IMR-90 (cell line): ENCODE measurements around the gene GNG7. TPM values are rescaled to one million over a fixed set of nuclear protein-coding genes. Genes with fewer than 3 reads are reported as not detected.
A peak's percentile ranks its signal among the peaks of the same experiment; 100 is the strongest.

Source experiments
- ATAC-seq: fragments of 200-7000 bp; cut with Tn5 transposase; 2 replicates; pipeline ENCODE4 v1.9.1; 2020; ENCODE audit warnings: low read depth, mild to moderate bottlenecking, moderate library complexity
- BruUV-seq: library from RNA; stranded (reverse); fragments of 400-500 nt; replicated peaks from 2 replicates; lab custom pipeline; 2021; lab: Mats Ljungman, UMichigan
- CTCF ChIA-PET: fragments of 300-600 bp; formaldehyde crosslinking; extraction: SDS; loops from one replicate; lab custom pipeline; 2021; ENCODE audit warnings: antibody characterized with exemption; lab: Yijun Ruan, JAX
- POLR2A ChIA-PET: fragments of 300-600 bp; sonication (Branson Sonifier 250); formaldehyde crosslinking; loops from one replicate; lab custom pipeline; 2022; ENCODE audit warnings: antibody characterized with exemption; ENCODE audit not compliant: unreplicated experiment; lab: Charles Lee
- DNase-seq: peaks from one replicate; pipeline ENCODE4 v3.0.0; 2013
- H2AFZ ChIP-seq: replicated peaks from 2 replicates; pipeline ENCODE3; 2013; ENCODE audit warnings: low read length, mild to moderate bottlenecking; ENCODE audit not compliant: poor library complexity
- H2AK5ac ChIP-seq: 2 replicates; pipeline ENCODE4 v1.6.1; 2013; ENCODE audit warnings: low read depth, low read length, inconsistent platforms
- H2AK9ac ChIP-seq: replicated peaks from 2 replicates; pipeline ENCODE3; 2013; ENCODE audit warnings: mild to moderate bottlenecking, low read depth, low read length, moderate library complexity; ENCODE audit not compliant: poor library complexity
- H2BK120ac ChIP-seq: 2 replicates; pipeline ENCODE4 v1.6.1; 2013; ENCODE audit warnings: low read depth, low read length, inconsistent platforms
- H2BK15ac ChIP-seq: 3 replicates; pipeline ENCODE4 v1.6.1; 2013; ENCODE audit warnings: low read depth, low read length, inconsistent platforms
- H2BK20ac ChIP-seq: 2 replicates; pipeline ENCODE4 v1.6.1; 2013; ENCODE audit warnings: low read depth, mild to moderate bottlenecking, inconsistent platforms, low read length, moderate library complexity
- H2BK5ac ChIP-seq: 2 replicates; pipeline ENCODE4 v1.6.1; 2013; ENCODE audit warnings: mild to moderate bottlenecking, low read depth, low read length, inconsistent platforms; ENCODE audit not compliant: poor library complexity, severe bottlenecking
- H3K14ac ChIP-seq: replicated peaks from 2 replicates; pipeline ENCODE4 v1.6.1; 2013; ENCODE audit warnings: low read depth, low read length, inconsistent platforms
- H3K18ac ChIP-seq: 2 replicates; pipeline ENCODE4 v1.6.1; 2013; ENCODE audit warnings: low read depth, low read length, control low read depth
- H3K23ac ChIP-seq: 2 replicates; pipeline ENCODE4 v1.6.1; 2013; ENCODE audit warnings: low read depth, low read length, inconsistent platforms
- H3K27ac ChIP-seq: 2 replicates; pipeline ENCODE4 v1.5.1; 2013; ENCODE audit warnings: mild to moderate bottlenecking, control low read depth, low read length; ENCODE audit not compliant: insufficient read depth
- H3K27me3 ChIP-seq: 2 replicates; pipeline ENCODE4 v1.6.1; 2013; ENCODE audit warnings: low read length; ENCODE audit not compliant: control insufficient read depth, insufficient read depth
- H3K36me3 ChIP-seq: 2 replicates; pipeline ENCODE4 v1.6.1; 2013; ENCODE audit warnings: low read length, mixed read lengths; ENCODE audit not compliant: control insufficient read depth, insufficient read depth
- H3K4ac ChIP-seq: 2 replicates; pipeline ENCODE4 v1.6.1; 2013; ENCODE audit warnings: low read depth, low read length, inconsistent platforms
- H3K4me1 ChIP-seq: 2 replicates; pipeline ENCODE4 v1.6.1; 2013; ENCODE audit warnings: low read length, mixed read lengths; ENCODE audit not compliant: control insufficient read depth, insufficient read depth
- H3K4me2 ChIP-seq: 2 replicates; pipeline ENCODE4 v1.6.1; 2013; ENCODE audit warnings: low read depth, mild to moderate bottlenecking, control low read depth, low read length, moderate library complexity
- H3K4me3 ChIP-seq: 2 replicates; pipeline ENCODE4 v1.5.1; 2013; ENCODE audit warnings: low read depth, mild to moderate bottlenecking, control low read depth, low read length, moderate library complexity; ENCODE audit not compliant: insufficient read depth
- H3K56ac ChIP-seq: 2 replicates; pipeline ENCODE4 v1.6.1; 2013; ENCODE audit warnings: low read length, inconsistent platforms; ENCODE audit not compliant: insufficient read depth; ENCODE audit errors: extremely low read depth
- H3K79me1 ChIP-seq, 2 experiments: 2 replicates each; pipeline ENCODE4 v1.6.1; 2013; ENCODE audit warnings: low read length in 2 of 2, inconsistent platforms in 1 of 2, low read depth in 1 of 2
- H3K9ac ChIP-seq: 2 replicates; pipeline ENCODE4 v1.6.1; 2013; ENCODE audit warnings: low read depth, low read length, control low read depth
- H3K9me1 ChIP-seq: 2 replicates; pipeline ENCODE4 v1.6.1; 2013; ENCODE audit warnings: low read length, inconsistent platforms; ENCODE audit not compliant: insufficient read depth
- H3K9me3 ChIP-seq: 2 replicates; pipeline ENCODE4 v1.6.1; 2013; ENCODE audit warnings: low read length; ENCODE audit not compliant: control insufficient read depth, insufficient read depth
- H4K20me1 ChIP-seq: 2 replicates; pipeline ENCODE4 v1.6.1; 2013; ENCODE audit warnings: low read length, inconsistent platforms; ENCODE audit not compliant: insufficient read depth
- H4K5ac ChIP-seq: 2 replicates; pipeline ENCODE4 v1.6.1; 2013; ENCODE audit warnings: mild to moderate bottlenecking, low read depth, low read length, control low read depth
- H4K8ac ChIP-seq, 2 experiments: 2 replicates each; pipeline ENCODE4 v1.6.1; 2013; ENCODE audit warnings: low read depth in 2 of 2, low read length in 2 of 2, control low read depth in 1 of 2, inconsistent platforms in 1 of 2
- H4K91ac ChIP-seq: 2 replicates; pipeline ENCODE4 v1.6.1; 2013; ENCODE audit warnings: low read depth, low read length, inconsistent platforms; ENCODE audit not compliant: insufficient read depth
- BHLHE40 ChIP-seq: fragments of 150-350 bp; IDR thresholded peaks from 2 replicates; pipeline ENCODE4 v1.6.1; 2016; ENCODE audit warnings: mild to moderate bottlenecking, low read depth, low read length
- CHD1 ChIP-seq: IDR thresholded peaks from 2 replicates; pipeline ENCODE4 v1.6.1; 2012; ENCODE audit warnings: low read depth, low read length, improper control_type of control experiment
- FOS ChIP-seq: fragments of 150-350 bp; IDR thresholded peaks from 2 replicates; pipeline ENCODE4 v1.6.1; 2016; ENCODE audit warnings: low read depth, low read length
- MAFK ChIP-seq: IDR thresholded peaks from 2 replicates; pipeline ENCODE4 v1.6.1; 2012; ENCODE audit warnings: low read depth, low read length, improper control_type of control experiment
- NFE2L2 ChIP-seq: fragments of 150-350 bp; IDR thresholded peaks from 2 replicates; pipeline ENCODE4 v1.6.1; 2016; ENCODE audit warnings: low read depth, mild to moderate bottlenecking, low read length
- POLR2A ChIP-seq: IDR thresholded peaks from 2 replicates; pipeline ENCODE4 v1.6.1; 2012; ENCODE audit warnings: mild to moderate bottlenecking, low read depth, low read length
- RAD21 ChIP-seq: IDR thresholded peaks from 2 replicates; pipeline ENCODE4 v1.6.1; 2012; ENCODE audit warnings: low read length, improper control_type of control experiment
- RFX5 ChIP-seq: IDR thresholded peaks from 2 replicates; pipeline ENCODE4 v1.8.0; 2012; ENCODE audit warnings: low read depth, mild to moderate bottlenecking, low read length, moderate library complexity
- SMC3 ChIP-seq: fragments of 150-350 bp; IDR thresholded peaks from 2 replicates; pipeline ENCODE4 v1.6.1; 2016; ENCODE audit warnings: low read depth, mild to moderate bottlenecking, antibody characterized with exemption, low read length, moderate library complexity
- WGBS, 2 experiments: methylation state at CpG; one replicate each; pipeline versions ENCODE4 v1.1.5 to v1.1.7; 2013; ENCODE audit warnings: missing lambda C conversion rate in 2 of 2; ENCODE audit not compliant: insufficient read length in 1 of 2; ENCODE audit errors: extremely low coverage in 2 of 2; 5-methylcytosine and 5-hydroxymethylcytosine counted together
- dilution Hi-C: fragments of 300-500 bp; cut with HindIII; formaldehyde crosslinking; loops from one replicate; pipeline ENCODE4 v1.14.3; 2018; ENCODE audit warnings: low sequenced_read_pairs; ENCODE audit not compliant: unreplicated experiment
- in situ Hi-C: fragments of 300-500 bp; cut with MboI; formaldehyde crosslinking; loops from 3 replicates; pipeline ENCODE4 v1.14.3; 2019; ENCODE audit warnings: low sequenced_read_pairs, inconsistent platforms, mixed read lengths
- intact Hi-C: fragments of 100-400 bp; cut with micrococcal nuclease; formaldehyde crosslinking; loops from 2 replicates; pipeline ENCODE4 v1.10.0; 2022
- polyA plus RNA-seq, 3 experiments: library from polyadenylated mRNA; depleted of rRNA; stranded (reverse); fragments of >200 nt; gene quantifications; 2 replicates each; pipeline ENCODE4 v1.2.3, GENCODE V29; 2012; ENCODE audit warnings: low replicate concordance in 1 of 3
- total RNA-seq: library from RNA; depleted of rRNA; stranded (reverse); fragments of >200 nt; gene quantifications from 2 replicates; pipeline ENCODE4 v1.2.3, GENCODE V29; 2012
- TF ChIP-seq, protein P1 (sequence below): conservative IDR thresholded peaks from 2 replicates; pipeline ENCODE4 v1.5.1; 2012; ENCODE audit warnings: mild to moderate bottlenecking, low read depth, low read length, improper control_type of control experiment
- TF ChIP-seq, protein P2 (sequence below): fragments of 150-350 bp; IDR thresholded peaks from 2 replicates; pipeline ENCODE4 v1.6.1; 2017; ENCODE audit warnings: mild to moderate bottlenecking, antibody characterized with exemption, low read length, low read depth

The GNG7 gene
- total and polyA plus RNA-seq, 2 of the 4 experiments (the other 2 are of a cell fraction), result under 0.01 to 0.21 TPM

DNA sequence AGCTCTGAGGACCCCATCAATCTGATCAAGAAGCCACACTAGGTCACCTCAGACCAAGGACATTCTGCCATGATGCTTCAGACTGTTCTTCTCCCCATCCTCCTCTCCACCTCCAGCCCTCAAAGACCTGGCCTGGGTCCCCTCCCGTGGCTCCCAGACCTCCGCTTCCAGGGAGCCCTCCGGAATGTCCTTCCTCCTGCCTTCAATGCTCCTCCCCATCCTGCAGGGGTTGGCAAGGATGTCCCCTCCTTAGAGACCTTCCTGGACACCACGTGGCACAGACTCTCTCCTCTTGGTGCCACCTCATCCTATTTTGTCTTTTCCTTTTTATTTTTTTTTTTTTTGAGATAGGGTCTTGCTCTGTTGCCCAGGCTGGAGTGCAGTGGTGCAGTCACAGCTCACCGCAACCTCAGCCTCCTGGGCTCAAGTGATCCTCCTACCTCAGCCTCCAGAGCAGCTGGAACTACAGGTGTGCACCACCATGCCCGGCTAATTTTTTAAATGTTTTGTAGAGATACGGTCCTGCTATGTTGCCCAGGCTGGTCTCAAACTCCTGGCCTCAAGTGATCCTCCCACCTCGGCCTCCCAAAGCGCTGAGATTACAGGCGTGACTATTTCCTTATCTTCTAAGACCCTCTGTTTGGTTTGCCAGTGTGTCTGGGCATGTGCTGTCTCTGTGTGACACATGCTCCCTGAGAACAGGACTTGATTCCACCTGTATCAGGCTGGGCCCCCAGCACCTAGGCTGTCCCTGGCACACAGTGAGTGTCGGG is 84.9 kb downstream of the GNG7 start (continued):
- no peak for TF ChIP-seq SMC3
- TF ChIP-seq RFX5, result no peak

DNA sequence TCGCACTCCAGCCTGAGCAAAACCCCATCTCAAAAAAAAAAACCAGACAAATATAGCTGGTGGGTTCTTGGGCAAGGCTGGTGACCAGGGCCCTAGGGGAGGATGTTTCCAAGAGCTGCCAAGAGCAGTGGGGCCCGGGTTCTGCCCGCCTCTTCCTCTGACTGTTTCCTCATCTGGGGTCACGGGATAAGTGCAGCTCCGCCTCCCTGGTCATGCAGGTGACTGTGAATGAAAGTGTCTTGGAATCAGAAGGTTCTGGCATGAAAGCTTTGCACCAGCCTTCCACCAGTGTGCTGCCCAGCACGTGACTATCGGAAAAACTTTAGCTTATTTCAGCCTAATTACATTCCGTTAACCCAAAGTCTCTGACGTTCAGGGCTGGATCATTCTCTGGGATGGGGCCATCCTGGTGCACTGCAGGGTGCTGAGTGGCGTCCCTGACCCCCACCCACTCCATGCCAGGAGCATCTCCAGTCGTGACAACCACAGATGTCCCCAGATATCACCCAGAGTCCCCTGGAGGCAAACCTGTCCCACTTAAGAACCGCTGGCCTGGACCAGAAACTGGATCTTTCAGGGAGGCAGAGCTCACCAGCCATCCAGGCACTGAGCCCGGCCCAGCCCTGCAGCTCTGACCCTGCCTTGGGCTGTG is 85.6 kb downstream of the GNG7 start:
- H4K91ac ChIP-seq, result no peak overlapping the region
- ChIA-PET CTCF (interaction anchor here (1.2 kb wide), 1 partner anchor 37 kb away, joined by 3 read pairs; no protein-coding TSS in a partner anchor), POLR2A (no interaction called here)
- H3K27me3 ChIP-seq, result peaks cover 2% of the 10 kb centered on the region; the same call in 1 of the 2 replicates
- intact Hi-C loops (no loop called here), in situ Hi-C loops (loop anchor here (10.0 kb wide), 1 partner anchor 342 kb away; no protein-coding TSS in a partner anchor), dilution Hi-C loops (no loop called here)
- no peak overlapping the region; the same call in 1 of the 2 replicates for H3K14ac ChIP-seq
- no peak overlapping the region for H3K56ac ChIP-seq
- no peak for ATAC-seq
- no peaks in the 10 kb centered on the region for H3K36me3 ChIP-seq
- TF ChIP-seq, protein P1, sequence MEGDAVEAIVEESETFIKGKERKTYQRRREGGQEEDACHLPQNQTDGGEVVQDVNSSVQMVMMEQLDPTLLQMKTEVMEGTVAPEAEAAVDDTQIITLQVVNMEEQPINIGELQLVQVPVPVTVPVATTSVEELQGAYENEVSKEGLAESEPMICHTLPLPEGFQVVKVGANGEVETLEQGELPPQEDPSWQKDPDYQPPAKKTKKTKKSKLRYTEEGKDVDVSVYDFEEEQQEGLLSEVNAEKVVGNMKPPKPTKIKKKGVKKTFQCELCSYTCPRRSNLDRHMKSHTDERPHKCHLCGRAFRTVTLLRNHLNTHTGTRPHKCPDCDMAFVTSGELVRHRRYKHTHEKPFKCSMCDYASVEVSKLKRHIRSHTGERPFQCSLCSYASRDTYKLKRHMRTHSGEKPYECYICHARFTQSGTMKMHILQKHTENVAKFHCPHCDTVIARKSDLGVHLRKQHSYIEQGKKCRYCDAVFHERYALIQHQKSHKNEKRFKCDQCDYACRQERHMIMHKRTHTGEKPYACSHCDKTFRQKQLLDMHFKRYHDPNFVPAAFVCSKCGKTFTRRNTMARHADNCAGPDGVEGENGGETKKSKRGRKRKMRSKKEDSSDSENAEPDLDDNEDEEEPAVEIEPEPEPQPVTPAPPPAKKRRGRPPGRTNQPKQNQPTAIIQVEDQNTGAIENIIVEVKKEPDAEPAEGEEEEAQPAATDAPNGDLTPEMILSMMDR, result no peak
- TF ChIP-seq MAFK (no peak), FOS (no peak), POLR2A (no peak), RAD21 (no peak), NFE2L2 (no peak), CHD1 (no peak), BHLHE40 (no peak)
- TF ChIP-seq, protein P2, sequence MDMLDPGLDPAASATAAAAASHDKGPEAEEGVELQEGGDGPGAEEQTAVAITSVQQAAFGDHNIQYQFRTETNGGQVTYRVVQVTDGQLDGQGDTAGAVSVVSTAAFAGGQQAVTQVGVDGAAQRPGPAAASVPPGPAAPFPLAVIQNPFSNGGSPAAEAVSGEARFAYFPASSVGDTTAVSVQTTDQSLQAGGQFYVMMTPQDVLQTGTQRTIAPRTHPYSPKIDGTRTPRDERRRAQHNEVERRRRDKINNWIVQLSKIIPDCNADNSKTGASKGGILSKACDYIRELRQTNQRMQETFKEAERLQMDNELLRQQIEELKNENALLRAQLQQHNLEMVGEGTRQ, result no peak
- H2BK20ac ChIP-seq, result no peak overlapping the region
- peaks cover 3% of the 10 kb centered on the region; the same call in 1 of the 2 replicates for H3K9me3 ChIP-seq
- H3K9me1 ChIP-seq, result 0 out of 2 replicates have a peak, but pooled peaks cover 3% of the 10 kb centered on the region
- 59% methylated on average over 8 of the region's 13 CpGs; no CpG with 5 or more reads in 1 of the 2 experiments for WGBS, 2 experiments
- H3K18ac ChIP-seq, result no peak overlapping the region
- H2BK15ac ChIP-seq, result no peak overlapping the region
- H3K27ac ChIP-seq, result no peak overlapping the region
- H2AFZ ChIP-seq, result peak overlapping the region; percentile 65
- H3K23ac ChIP-seq, result no peak overlapping the region
- no peak overlapping the region for H3K4ac ChIP-seq
- H4K20me1 ChIP-seq, result no peaks in the 10 kb centered on the region
- no peaks in the 10 kb centered on the region for H3K79me1 ChIP-seq
- peak overlapping the region; percentile 25 for H2AK9ac ChIP-seq
- no peak overlapping the region for H4K5ac ChIP-seq
- no peak for DNase-seq
- H2BK120ac ChIP-seq, result no peak overlapping the region
- no peak overlapping the region for H3K9ac ChIP-seq
- peaks cover 3% of the 10 kb centered on the region for H3K4me1 ChIP-seq
- no peak overlapping the region for H2BK5ac ChIP-seq
- no peak overlapping the region for H4K8ac ChIP-seq
- BruUV-seq, result no TSS peak
- H3K4me2 ChIP-seq, result no peak overlapping the region
- H2AK5ac ChIP-seq, result peak overlapping the region; percentile 12; the same call in 1 of the 2 replicates
- no peak overlapping the region for H3K4me3 ChIP-seq
